ENCODE measurements around the gene DNAJC12. TPM values are rescaled to one million over a fixed set of nuclear protein-coding genes. Genes with fewer than 3 reads are reported as not detected.

The DNAJC12 gene
- total and polyA plus RNA-seq, 3 experiments from 2014 or later = 12.7 to 12.9 TPM; not detected in 1

GRCh38 chr10:67815571-67816059 lies 22.4 kb downstream of the DNAJC12 start:
- Mint-ChIP-seq H3K9me3 (no peaks in the 10 kb centered on the region), H3K36me3 (peaks cover 0 to 4% (median 0%) of the 10 kb centered on the region in 3 donors), H3K4me1 (no peaks in the 10 kb centered on the region), H3K4me3 (no peak overlapping the region), H3K27ac (no peak overlapping the region), H3K27me3 (peaks cover 9 to 20% of the 10 kb centered on the region in 2 donors)
- H3K27me3 ChIP-seq (ENCODE audit: insufficient read depth, low read length, poor library complexity, severe bottlenecking) = no peaks in the 10 kb centered on the region
- no peaks in the 10 kb centered on the region for H3K9me3 ChIP-seq (ENCODE audit: low read length)
- no peak overlapping the region for H3K4me3 ChIP-seq (ENCODE audit: low read length)
- no peaks in the 10 kb centered on the region for H3K4me1 ChIP-seq (ENCODE audit: insufficient read depth, low read length)
- no peak for DNase-seq
- H3K36me3 ChIP-seq (ENCODE audit: insufficient read depth, low read length) = no peaks in the 10 kb centered on the region
- ChIA-PET POLR2A (interaction anchor here (0.6 kb wide), 1 partner anchor 649 kb away, joined by 3 read pairs; no protein-coding TSS in a partner anchor), CTCF (interaction anchor here (0.9 kb wide), 1 partner anchor 27 kb away, joined by 3 read pairs; no protein-coding TSS in a partner anchor)
- no peak overlapping the region for H3K27ac ChIP-seq (ENCODE audit: low read depth, low read length)

GRCh38 chr10:67812007-67812406 lies 26.0 kb downstream of the DNAJC12 start:
- ChIA-PET POLR2A (no interaction called here), CTCF (no interaction called here)
- Mint-ChIP-seq H3K9me3 (no peaks in the 10 kb centered on the region), H3K4me3 (no peak overlapping the region), H3K27ac (no peak overlapping the region), H3K27me3 (peaks cover 5 to 42% of the 10 kb centered on the region in 2 donors), H3K4me1 (no peaks in the 10 kb centered on the region), H3K36me3 (peaks cover 0 to 4% (median 0%) of the 10 kb centered on the region in 3 donors)
- Histone ChIP-seq H3K4me3 (ENCODE audit: low read length) (no peak overlapping the region), H3K9me3 (ENCODE audit: low read length) (no peaks in the 10 kb centered on the region), H3K36me3 (ENCODE audit: insufficient read depth, low read length) (no peaks in the 10 kb centered on the region), H3K27ac (ENCODE audit: low read depth, low read length) (no peak overlapping the region), H3K27me3 (ENCODE audit: insufficient read depth, low read length, poor library complexity, severe bottlenecking) (no peaks in the 10 kb centered on the region), H3K4me1 (ENCODE audit: insufficient read depth, low read length) (no peaks in the 10 kb centered on the region)
- DNase-seq = no peak

DNA sequence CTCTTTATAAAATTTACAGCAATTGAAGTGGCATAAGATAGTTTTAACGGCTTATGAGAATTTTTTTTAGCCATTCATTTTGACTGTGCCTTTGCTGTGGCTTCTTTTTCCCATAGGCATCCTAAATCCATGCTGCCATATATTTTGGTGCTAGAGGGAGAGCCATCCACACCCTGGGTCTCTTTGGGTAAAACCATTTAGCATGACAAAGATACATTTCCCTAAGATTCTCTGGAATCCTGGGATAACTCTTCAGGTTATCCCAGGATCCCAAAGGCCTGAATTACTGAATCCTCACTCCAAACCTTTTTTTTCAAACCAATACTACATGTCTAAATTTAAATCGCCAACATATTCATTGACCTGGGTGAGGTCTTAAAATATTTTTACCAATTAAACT lies 28.9 kb downstream of the DNAJC12 start:
- no peaks in the 10 kb centered on the region for H3K4me1 Mint-ChIP-seq
- no peak overlapping the region for H3K27ac ChIP-seq (ENCODE audit: low read depth, low read length)
- POLR2A ChIA-PET = no interaction called here
- no peak for DNase-seq
- CTCF ChIA-PET = no interaction called here
- no peak overlapping the region for H3K27ac Mint-ChIP-seq
- no peak overlapping the region for H3K4me3 Mint-ChIP-seq
- H3K36me3 ChIP-seq (ENCODE audit: insufficient read depth, low read length) = no peaks in the 10 kb centered on the region
- no peaks in the 10 kb centered on the region for H3K4me1 ChIP-seq (ENCODE audit: insufficient read depth, low read length)
- peaks cover 0 to 4% (median 0%) of the 10 kb centered on the region in 3 donors for H3K36me3 Mint-ChIP-seq
- H3K27me3 ChIP-seq (ENCODE audit: insufficient read depth, low read length, poor library complexity, severe bottlenecking) = no peaks in the 10 kb centered on the region
- no peaks in the 10 kb centered on the region for H3K9me3 Mint-ChIP-seq
- no peaks in the 10 kb centered on the region for H3K9me3 ChIP-seq (ENCODE audit: low read length)
- no peak overlapping the region for H3K4me3 ChIP-seq (ENCODE audit: low read length)
- H3K27me3 Mint-ChIP-seq = peaks cover 4 to 50% of the 10 kb centered on the region in 2 donors

DNA sequence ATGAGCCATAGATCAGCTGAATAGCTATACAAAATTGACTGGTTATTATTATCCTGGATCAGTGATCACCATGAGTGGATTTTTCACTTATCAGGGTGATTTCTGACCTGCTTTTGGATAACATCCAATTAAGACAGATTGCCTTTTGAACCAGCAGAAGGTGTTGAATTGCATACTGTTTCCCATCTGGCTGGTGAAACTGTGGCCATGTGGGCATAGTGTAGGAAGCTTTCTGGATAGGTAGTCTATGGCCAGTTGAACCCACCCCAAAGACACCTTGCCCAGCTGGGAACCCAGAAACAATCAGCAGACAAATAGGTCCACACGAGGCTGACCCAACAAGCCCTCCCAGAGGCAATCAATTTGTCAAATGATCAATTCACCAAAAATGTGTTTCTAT lies 29.3 kb downstream of the DNAJC12 start:
- no peaks in the 10 kb centered on the region for H3K4me1 ChIP-seq (ENCODE audit: insufficient read depth, low read length)
- H3K4me3 Mint-ChIP-seq = no peak overlapping the region
- no peak overlapping the region for H3K27ac Mint-ChIP-seq
- no peaks in the 10 kb centered on the region for H3K9me3 ChIP-seq (ENCODE audit: low read length)
- H3K27ac ChIP-seq (ENCODE audit: low read depth, low read length) = no peak overlapping the region
- peaks cover 4 to 50% of the 10 kb centered on the region in 2 donors for H3K27me3 Mint-ChIP-seq
- CTCF ChIA-PET = no interaction called here
- DNase-seq = no peak
- POLR2A ChIA-PET = no interaction called here
- no peaks in the 10 kb centered on the region for H3K36me3 ChIP-seq (ENCODE audit: insufficient read depth, low read length)
- no peaks in the 10 kb centered on the region for H3K4me1 Mint-ChIP-seq
- H3K27me3 ChIP-seq (ENCODE audit: insufficient read depth, low read length, poor library complexity, severe bottlenecking) = no peaks in the 10 kb centered on the region
- no peaks in the 10 kb centered on the region for H3K9me3 Mint-ChIP-seq
- H3K4me3 ChIP-seq (ENCODE audit: low read length) = no peak overlapping the region
- H3K36me3 Mint-ChIP-seq = peaks cover 0 to 4% (median 0%) of the 10 kb centered on the region in 3 donors

- POLR2A ChIA-PET = no interaction called here
- H3K9me3 ChIP-seq (ENCODE audit: low read length) = no peaks in the 10 kb centered on the region
- H3K4me1 ChIP-seq (ENCODE audit: insufficient read depth, low read length) = no peaks in the 10 kb centered on the region
- no peaks in the 10 kb centered on the region for H3K27me3 ChIP-seq (ENCODE audit: insufficient read depth, low read length, poor library complexity, severe bottlenecking)
- Mint-ChIP-seq H3K27ac (no peak overlapping the region), H3K4me3 (no peak overlapping the region), H3K36me3 (peaks cover 0 to 4% (median 0%) of the 10 kb centered on the region in 3 donors), H3K4me1 (no peaks in the 10 kb centered on the region), H3K27me3 (peaks cover 4 to 50% of the 10 kb centered on the region in 2 donors), H3K9me3 (no peaks in the 10 kb centered on the region)
- no peak overlapping the region for H3K27ac ChIP-seq (ENCODE audit: low read depth, low read length)
- CTCF ChIA-PET = interaction anchor here (1.3 kb wide), 1 partner anchor 28 kb away, joined by 3 read pairs; no protein-coding TSS in a partner anchor
- DNase-seq = no peak
- H3K36me3 ChIP-seq (ENCODE audit: insufficient read depth, low read length) = no peaks in the 10 kb centered on the region
- no peak overlapping the region for H3K4me3 ChIP-seq (ENCODE audit: low read length)
Observed at GRCh38 chr10:67807855-67808456, 30.0 kb downstream of the DNAJC12 start.

- Histone ChIP-seq H3K36me3 (ENCODE audit: insufficient read depth, low read length) (no peaks in the 10 kb centered on the region), H3K4me1 (ENCODE audit: insufficient read depth, low read length) (no peaks in the 10 kb centered on the region), H3K27me3 (ENCODE audit: insufficient read depth, low read length, poor library complexity, severe bottlenecking) (no peaks in the 10 kb centered on the region), H3K9me3 (ENCODE audit: low read length) (no peaks in the 10 kb centered on the region), H3K27ac (ENCODE audit: low read depth, low read length) (no peak overlapping the region), H3K4me3 (ENCODE audit: low read length) (no peak overlapping the region)
- Mint-ChIP-seq H3K4me1 (no peaks in the 10 kb centered on the region), H3K27me3 (peaks cover 4 to 25% of the 10 kb centered on the region in 2 donors), H3K36me3 (no peaks in the 10 kb centered on the region), H3K4me3 (no peak overlapping the region), H3K27ac (no peak overlapping the region), H3K9me3 (no peaks in the 10 kb centered on the region)
- ChIA-PET CTCF (no interaction called here), POLR2A (interaction anchor here (1.0 kb wide), 1 partner anchor 81 kb away, joined by 5 read pairs; no protein-coding TSS in a partner anchor)
- no peak for DNase-seq
Observed at GRCh38 chr10:67804395-67804678, 33.7 kb downstream of the DNAJC12 start.

DNA sequence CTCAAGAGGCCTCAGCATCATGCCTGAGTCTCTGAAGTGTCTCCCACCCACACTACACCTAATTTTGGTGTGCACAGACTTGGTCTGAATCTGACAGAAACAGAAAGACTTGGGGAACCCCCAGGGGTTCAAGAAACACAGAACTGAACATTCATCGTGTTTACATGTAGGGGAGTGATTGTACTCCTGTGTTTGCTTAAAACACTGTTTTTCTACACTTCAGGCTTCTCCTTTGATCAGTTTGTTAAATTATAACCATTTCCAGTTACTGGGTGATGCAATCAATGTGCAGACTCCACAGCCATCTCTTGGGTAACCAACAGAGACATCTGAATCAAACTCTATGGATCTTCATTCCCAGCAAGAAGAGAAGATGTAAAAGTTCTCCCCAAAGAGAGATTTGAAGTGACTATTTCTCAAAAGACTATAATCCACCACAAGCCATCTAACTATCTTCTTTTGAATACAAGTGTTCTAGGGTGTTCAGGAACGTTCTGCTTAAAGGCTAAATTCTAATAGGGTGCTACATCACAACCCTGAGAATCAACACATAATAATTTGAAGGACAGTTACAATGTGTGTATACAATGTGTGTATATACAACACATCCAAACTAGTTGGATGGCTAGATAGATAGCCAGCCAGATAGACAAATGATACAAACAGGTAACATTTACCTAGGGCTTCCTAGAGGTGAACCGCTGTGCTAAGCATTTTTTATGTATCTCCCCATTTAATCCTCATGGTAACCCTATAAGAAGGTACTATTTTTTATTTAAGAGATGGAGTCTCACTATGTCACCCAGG lies 34.2 kb downstream of the DNAJC12 start:
- Mint-ChIP-seq H3K4me3 (no peak overlapping the region), H3K27me3 (peaks cover 4 to 20% of the 10 kb centered on the region in 2 donors), H3K36me3 (no peaks in the 10 kb centered on the region), H3K27ac (no peak overlapping the region), H3K4me1 (no peaks in the 10 kb centered on the region), H3K9me3 (no peaks in the 10 kb centered on the region)
- H3K27ac ChIP-seq (ENCODE audit: low read depth, low read length) = no peak overlapping the region
- no peaks in the 10 kb centered on the region for H3K9me3 ChIP-seq (ENCODE audit: low read length)
- H3K36me3 ChIP-seq (ENCODE audit: insufficient read depth, low read length) = no peaks in the 10 kb centered on the region
- H3K4me3 ChIP-seq (ENCODE audit: low read length) = no peak overlapping the region
- H3K4me1 ChIP-seq (ENCODE audit: insufficient read depth, low read length) = no peaks in the 10 kb centered on the region
- DNase-seq = no peak
- CTCF ChIA-PET = no interaction called here
- no peaks in the 10 kb centered on the region for H3K27me3 ChIP-seq (ENCODE audit: insufficient read depth, low read length, poor library complexity, severe bottlenecking)
- POLR2A ChIA-PET = no interaction called here

GRCh38 chr10:67802767-67803538 lies 35.0 kb downstream of the DNAJC12 start:
- Mint-ChIP-seq H3K4me1 (no peaks in the 10 kb centered on the region), H3K4me3 (no peak overlapping the region), H3K36me3 (no peaks in the 10 kb centered on the region), H3K27me3 (peaks cover 4 to 20% of the 10 kb centered on the region in 2 donors), H3K27ac (no peak overlapping the region), H3K9me3 (no peaks in the 10 kb centered on the region)
- Histone ChIP-seq H3K4me3 (ENCODE audit: low read length) (no peak overlapping the region), H3K27me3 (ENCODE audit: insufficient read depth, low read length, poor library complexity, severe bottlenecking) (no peaks in the 10 kb centered on the region), H3K9me3 (ENCODE audit: low read length) (no peaks in the 10 kb centered on the region), H3K27ac (ENCODE audit: low read depth, low read length) (no peak overlapping the region), H3K36me3 (ENCODE audit: insufficient read depth, low read length) (no peaks in the 10 kb centered on the region), H3K4me1 (ENCODE audit: insufficient read depth, low read length) (no peaks in the 10 kb centered on the region)
- DNase-seq = no peak
- ChIA-PET CTCF (no interaction called here), POLR2A (no interaction called here)

Data from CD8-positive, alpha-beta memory T cell (primary cell).